H9 (cell line): ENCODE results near the gene CCDC71. TPM values are rescaled to one million over a fixed set of nuclear protein-coding genes. Genes with fewer than 3 reads are reported as not detected.

Experiments used
- DNase-seq: peaks from one replicate; pipeline ENCODE4 v3.0.0-alpha.2; 2017
- H2AFZ ChIP-seq: one replicate; pipeline ENCODE4 v1.6.1; 2013; ENCODE audit warnings: mild to moderate bottlenecking, low read length, control low read depth, moderate library complexity
- H2AK5ac ChIP-seq: 2 replicates; pipeline ENCODE4 v1.6.1; 2013; ENCODE audit warnings: low read length, control low read depth, mixed read lengths; ENCODE audit not compliant: insufficient read length
- H2BK120ac ChIP-seq: one replicate; pipeline ENCODE4 v1.6.1; 2013; ENCODE audit warnings: low read depth, mild to moderate bottlenecking, low read length, control low read depth, inconsistent platforms; ENCODE audit not compliant: poor library complexity, severe bottlenecking
- H2BK12ac ChIP-seq: 2 replicates; pipeline ENCODE4 v1.6.1; 2013; ENCODE audit warnings: low read length, control low read depth, mixed read lengths, low read depth; ENCODE audit not compliant: insufficient read length
- H2BK15ac ChIP-seq: 2 replicates; pipeline ENCODE4 v1.6.1; 2013; ENCODE audit warnings: low read depth, low read length, control low read depth
- H2BK20ac ChIP-seq: one replicate; pipeline ENCODE4 v1.6.1; 2013; ENCODE audit warnings: low read depth, mild to moderate bottlenecking, low read length, control low read depth, inconsistent platforms; ENCODE audit not compliant: poor library complexity, severe bottlenecking
- H2BK5ac ChIP-seq: 2 replicates; pipeline ENCODE4 v1.6.1; 2013; ENCODE audit warnings: low read length, control low read depth, mixed read lengths; ENCODE audit not compliant: insufficient read length
- H3K14ac ChIP-seq: 2 replicates; pipeline ENCODE4 v1.6.1; 2013; ENCODE audit warnings: low read length, control low read depth; ENCODE audit not compliant: insufficient read depth
- H3K18ac ChIP-seq: 2 replicates; pipeline ENCODE4 v1.6.1; 2013; ENCODE audit warnings: low read depth, mild to moderate bottlenecking, mixed read lengths, low read length, control low read depth; ENCODE audit not compliant: insufficient read length
- H3K23ac ChIP-seq: 2 replicates; pipeline ENCODE4 v1.6.1; 2013; ENCODE audit warnings: low read length, control low read depth, mixed read lengths, low read depth; ENCODE audit not compliant: insufficient read length
- H3K23me2 ChIP-seq: 2 replicates; pipeline ENCODE4 v1.6.1; 2013; ENCODE audit warnings: low read depth, mild to moderate bottlenecking, mixed read lengths, low read length, control low read depth; ENCODE audit not compliant: insufficient read length, poor library complexity, severe bottlenecking
- H3K27ac ChIP-seq: 2 replicates; pipeline ENCODE4 v1.5.1; 2013; ENCODE audit warnings: low read length, control low read depth, mixed read lengths, low read depth; ENCODE audit not compliant: insufficient read length
- H3K27me3 ChIP-seq: 2 replicates; pipeline ENCODE4 v1.6.1; 2013; ENCODE audit warnings: low read length, control low read depth, inconsistent platforms; ENCODE audit not compliant: insufficient read depth
- H3K4ac ChIP-seq: 2 replicates; pipeline ENCODE4 v1.6.1; 2013; ENCODE audit warnings: low read depth, mild to moderate bottlenecking, control low read depth, inconsistent platforms, low read length, moderate library complexity
- H3K4me1 ChIP-seq: 2 replicates; pipeline ENCODE4 v1.6.1; 2013; ENCODE audit warnings: low read length, control low read depth, inconsistent platforms; ENCODE audit not compliant: insufficient read depth
- H3K4me2 ChIP-seq: 2 replicates; pipeline ENCODE4 v1.6.1; 2013; ENCODE audit warnings: low read length, control low read depth, mixed read lengths; ENCODE audit not compliant: insufficient read length, insufficient read depth
- H3K56ac ChIP-seq: 2 replicates; pipeline ENCODE4 v1.6.1; 2013; ENCODE audit warnings: low read depth, mild to moderate bottlenecking, mixed read lengths, low read length, control low read depth; ENCODE audit not compliant: insufficient read length
- H3K79me1 ChIP-seq: 2 replicates; pipeline ENCODE4 v1.6.1; 2013; ENCODE audit warnings: low read depth, mild to moderate bottlenecking, moderate library complexity, low read length, control low read depth, inconsistent platforms; ENCODE audit not compliant: insufficient read depth, poor library complexity, severe bottlenecking
- H3K79me2 ChIP-seq: 2 replicates; pipeline ENCODE4 v1.6.1; 2013; ENCODE audit warnings: low read length, control low read depth, inconsistent platforms; ENCODE audit not compliant: insufficient read depth
- H3K9ac ChIP-seq: 2 replicates; pipeline ENCODE4 v1.6.1; 2013; ENCODE audit warnings: low read length, control low read depth, mixed read lengths; ENCODE audit not compliant: insufficient read length; ENCODE audit errors: extremely low read depth
- H3K9me3 ChIP-seq: one replicate; pipeline ENCODE4 v1.6.1; 2013; ENCODE audit warnings: low read depth, low read length, inconsistent platforms; ENCODE audit not compliant: control insufficient read depth
- H3T11ph ChIP-seq: one replicate; pipeline ENCODE4 v1.6.1; 2013; ENCODE audit warnings: mild to moderate bottlenecking, low read length, control low read depth, inconsistent platforms
- H4K20me1 ChIP-seq: one replicate; pipeline ENCODE4 v1.6.1; 2013; ENCODE audit not compliant: control insufficient read depth, insufficient read length, insufficient read depth
- H4K5ac ChIP-seq: 2 replicates; pipeline ENCODE4 v1.6.1; 2013; ENCODE audit warnings: low read depth, mild to moderate bottlenecking, mixed read lengths, low read length, control low read depth; ENCODE audit not compliant: insufficient read length
- H4K8ac ChIP-seq: replicated peaks from 2 replicates; pipeline ENCODE4 v1.6.1; 2013; ENCODE audit warnings: low read length, control low read depth, mixed read lengths, low read depth; ENCODE audit not compliant: insufficient read length
- H4K91ac ChIP-seq: 2 replicates; pipeline ENCODE4 v1.6.1; 2013; ENCODE audit warnings: low read depth, mild to moderate bottlenecking, moderate library complexity, mixed read lengths, low read length, control low read depth; ENCODE audit not compliant: insufficient read length
- H3K27ac Mint-ChIP-seq, 3 experiments: 2 replicates in 2 of 3; 3 replicates in 1 of 3; pipeline ENCODE4 v1.8.0; 2020 to 2021; ENCODE audit warnings: mixed read lengths in 3 of 3, mild to moderate bottlenecking in 1 of 3, moderate library complexity in 1 of 3
- H3K27me3 Mint-ChIP-seq: 2 replicates; pipeline ENCODE4 v1.8.0; 2021; ENCODE audit warnings: low read depth, mild to moderate bottlenecking, moderate library complexity, mixed read lengths
- H3K36me3 Mint-ChIP-seq, 3 experiments: 2 replicates in 2 of 3; 3 replicates in 1 of 3; pipeline ENCODE4 v1.8.0; 2020 to 2021; ENCODE audit warnings: low read depth in 3 of 3, mixed read lengths in 3 of 3; ENCODE audit not compliant: insufficient read depth in 1 of 3
- H3K4me1 Mint-ChIP-seq, 2 experiments: 2 replicates each; pipeline ENCODE4 v1.8.0; 2020; ENCODE audit warnings: mixed read lengths in 2 of 2
- H3K4me3 Mint-ChIP-seq, 2 experiments: 2 replicates in 1 of 2; 3 replicates in 1 of 2; pipeline ENCODE4 v1.8.0; 2020 to 2021; ENCODE audit warnings: mild to moderate bottlenecking in 2 of 2, mixed read lengths in 2 of 2, moderate library complexity in 1 of 2
- H3K9me3 Mint-ChIP-seq, 2 experiments: 2 replicates in 1 of 2; 3 replicates in 1 of 2; pipeline ENCODE4 v1.8.0; 2020; ENCODE audit warnings: mild to moderate bottlenecking in 2 of 2, mixed read lengths in 2 of 2, moderate library complexity in 1 of 2
- CTCF ChIP-seq: fragments of 200-600 bp; sonication (generic); conservative IDR thresholded peaks from 3 replicates; pipeline ENCODE4 v1.8.0; 2021; ENCODE audit warnings: antibody characterized with exemption, mild to moderate bottlenecking
- WGBS: extraction: QIAGEN DNeasy Blood & Tissue Kit; methylation state at CpG from one replicate; pipeline ENCODE4 v1.1.7; 2013; ENCODE audit warnings: missing lambda C conversion rate, low lambda C conversion rate, mixed read lengths; ENCODE audit not compliant: insufficient read length; ENCODE audit errors: extremely low coverage; 5-methylcytosine and 5-hydroxymethylcytosine counted together
- total RNA-seq: library from RNA; stranded (reverse); gene quantifications from 2 replicates; pipeline ENCODE4 v1.2.1, GENCODE V29; 2021

CCDC71 gene
- total RNA-seq, 1 experiment from 2014 or later: 27.6 TPM

GRCh38 chr3:49181351-49181750 is 15.2 kb upstream of the CCDC71 start:
- no peak for TF ChIP-seq CTCF
- H3K27me3 ChIP-seq: no peaks in the 10 kb centered on the region
- H4K8ac ChIP-seq: no peak overlapping the region
- no peak overlapping the region for H3K23ac ChIP-seq
- H3K4ac ChIP-seq: no peak overlapping the region
- no peak overlapping the region for H2BK5ac ChIP-seq
- H3K27ac ChIP-seq: no peak overlapping the region
- no peak for DNase-seq
- H3K36me3 Mint-ChIP-seq: no peaks in the 10 kb centered on the region
- no peaks in the 10 kb centered on the region for H3K79me1 ChIP-seq
- no peak overlapping the region for H3K56ac ChIP-seq
- no peak overlapping the region for H3K9ac ChIP-seq
- H2BK120ac ChIP-seq: no peak overlapping the region
- no CpG with 5 or more reads among the region's 6 CpGs for WGBS
- no peak overlapping the region for H3K4me3 Mint-ChIP-seq
- no peak overlapping the region for H4K5ac ChIP-seq
- H3K23me2 ChIP-seq: no peaks in the 10 kb centered on the region
- H4K91ac ChIP-seq: no peak overlapping the region
- peaks cover 15% of the 10 kb centered on the region for H3K27me3 Mint-ChIP-seq
- no peak overlapping the region for H2BK20ac ChIP-seq
- H3K9me3 Mint-ChIP-seq: peaks cover 6 to 9% of the 10 kb centered on the region in 2 experiments
- no peaks in the 10 kb centered on the region for H3K4me1 Mint-ChIP-seq
- H3K14ac ChIP-seq: no peak overlapping the region
- no peak overlapping the region for H2AFZ ChIP-seq
- H3K79me2 ChIP-seq: no peaks in the 10 kb centered on the region
- no peaks in the 10 kb centered on the region for H4K20me1 ChIP-seq
- H3K18ac ChIP-seq: no peak overlapping the region
- no peak overlapping the region for H3T11ph ChIP-seq
- H2BK12ac ChIP-seq: no peak overlapping the region
- no peak overlapping the region for H3K27ac Mint-ChIP-seq
- H2BK15ac ChIP-seq: no peak overlapping the region
- H3K4me1 ChIP-seq: no peaks in the 10 kb centered on the region
- H3K9me3 ChIP-seq: no peaks in the 10 kb centered on the region
- H2AK5ac ChIP-seq: no peak overlapping the region
- H3K4me2 ChIP-seq: no peak overlapping the region
